ENCODE results near the gene HOXD13. TPM values are rescaled to one million over a fixed set of nuclear protein-coding genes. Genes with fewer than 3 reads are reported as not detected.
A peak's percentile ranks its signal among the peaks of the same experiment; 100 is the strongest.

The HOXD13 gene
- total RNA-seq, 1 donor from 2014 or later: not detected

- peak in 1 of 2 donors; percentile 52 for DNase-seq (ENCODE audit: low read depth in 2 of 2)
These were observed 38.7 kb downstream of the HOXD13 start for GRCh38 chr2:176130957-176131847.

GRCh38 chr2:176131848-176132158 lies 39.3 kb downstream of the HOXD13 start:
- no peak for DNase-seq (ENCODE audit: low read depth in 2 of 2)

- DNase-seq (ENCODE audit: low read depth in 2 of 2): peak; percentile 12 to 79
These were observed 40.0 kb downstream of the HOXD13 start for GRCh38 chr2:176132205-176133171.

- DNase-seq (ENCODE audit: low read depth in 2 of 2): peak in 1 of 2 donors; percentile 33
These were observed 40.9 kb downstream of the HOXD13 start for GRCh38 chr2:176133389-176133788.

GRCh38 chr2:176134035-176134434 lies 41.5 kb downstream of the HOXD13 start:
- DNase-seq (ENCODE audit: low read depth in 2 of 2): peak in 1 of 2 donors; percentile 39

- DNase-seq (ENCODE audit: low read depth in 2 of 2): peak in 1 of 2 donors; percentile 72
These were observed 42.5 kb downstream of the HOXD13 start for GRCh38 chr2:176135035-176135440.

GRCh38 chr2:176136374-176137251 lies 44.1 kb downstream of the HOXD13 start:
- DNase-seq (ENCODE audit: low read depth in 2 of 2): peak; percentile 28 to 84

GRCh38 chr2:176137252-176137580 lies 44.7 kb downstream of the HOXD13 start:
- peak in 1 of 2 donors; percentile 33 for DNase-seq (ENCODE audit: low read depth in 2 of 2)

GRCh38 chr2:176137906-176138305 lies 45.4 kb downstream of the HOXD13 start:
- DNase-seq (ENCODE audit: low read depth in 2 of 2): peak in 1 of 2 donors; percentile 69

- peak in 1 of 2 donors; percentile 78 for DNase-seq (ENCODE audit: low read depth in 2 of 2)
These were observed 46.0 kb downstream of the HOXD13 start for GRCh38 chr2:176138526-176138922.

GRCh38 chr2:176138923-176139660 lies 46.6 kb downstream of the HOXD13 start:
- DNase-seq (ENCODE audit: low read depth in 2 of 2): peak in 1 of 2 donors; percentile 72

- DNase-seq (ENCODE audit: low read depth in 2 of 2): peak; percentile 7 to 80
These were observed 47.4 kb downstream of the HOXD13 start for GRCh38 chr2:176139661-176140512.

GRCh38 chr2:176140513-176141317 lies 48.2 kb downstream of the HOXD13 start:
- DNase-seq (ENCODE audit: low read depth in 2 of 2): peak; percentile 75 to 90

GRCh38 chr2:176142281-176142680 lies 49.8 kb downstream of the HOXD13 start:
- no peak for DNase-seq (ENCODE audit: low read depth in 2 of 2)
